Stomach (tissue), 9 donors: ENCODE data around the gene AIG1. TPM values are rescaled to one million over a fixed set of nuclear protein-coding genes. Genes with fewer than 3 reads are reported as not detected.

Experiments used
- DNase-seq, 2 donors: peaks; one replicate each; pipeline versions ENCODE4 v3.0.0 to v3.0.0-alpha.2; 2013 to 2019
- H3K27ac ChIP-seq, 5 donors: fragments of 200-600 bp in 4 of 5; sonication (generic) in 4 of 5; one replicate each; pipeline ENCODE4 v1.5.1; 2013 to 2019; ENCODE audit warnings: mild to moderate bottlenecking in 1 of 5, moderate library complexity in 1 of 5
- H3K27me3 ChIP-seq, 3 donors: fragments of 200-600 bp; sonication (generic); one replicate each; pipeline ENCODE4 v1.5.1; 2017 to 2019; ENCODE audit warnings: mixed run types in 1 of 3
- H3K36me3 ChIP-seq, 4 donors: fragments of 200-600 bp; sonication (generic); 1 replicate in 3 of 4; 2 replicates in 1 of 4; pipeline ENCODE4 v1.5.1; 2016 to 2019
- H3K4me1 ChIP-seq, 4 donors: fragments of 200-600 bp; sonication (generic); one replicate each; pipeline ENCODE4 v1.5.1; 2016 to 2019
- H3K4me3 ChIP-seq, 4 donors: fragments of 200-600 bp; sonication (generic) in 3 of 4; one replicate each; pipeline ENCODE4 v1.5.1; 2016 to 2019; ENCODE audit warnings: mild to moderate bottlenecking in 1 of 4
- H3K9me3 ChIP-seq, 4 donors: fragments of 200-600 bp; sonication (generic); one replicate each; pipeline ENCODE4 v1.5.1; 2016 to 2019
- CTCF ChIP-seq, 7 experiments: fragments of 450-650 bp in 4 of 7; fragments of 200-600 bp in 3 of 7; sonication (generic) in 3 of 7; IDR thresholded peaks; one replicate each; pipeline ENCODE4 v1.5.1; 2016 to 2019; ENCODE audit warnings: antibody characterized with exemption in 7 of 7, control low read depth in 2 of 7, mild to moderate bottlenecking in 1 of 7
- EP300 ChIP-seq: sonication (generic); formaldehyde crosslinking; IDR thresholded peaks from one replicate; pipeline ENCODE4 v1.6.1; 2017; ENCODE audit warnings: antibody characterized with exemption
- POLR2A ChIP-seq, 4 donors: fragments of 450-650 bp; IDR thresholded peaks; one replicate each; pipeline ENCODE4 v1.6.1; 2016; ENCODE audit warnings: antibody characterized with exemption in 4 of 4, control low read depth in 2 of 4, mild to moderate bottlenecking in 1 of 4, moderate library complexity in 1 of 4
- POLR2AphosphoS5 ChIP-seq, 3 donors: sonication (generic); formaldehyde crosslinking; IDR thresholded peaks; one replicate each; pipeline ENCODE4 v1.6.1; 2016; ENCODE audit warnings: antibody characterized with exemption in 3 of 3
- WGBS, 5 donors: extraction: QIAGEN DNeasy Blood & Tissue Kit in 3 of 5; methylation state at CpG; one replicate each; pipeline versions ENCODE4 v1.1.5 to v1.1.7; 2013 to 2018; 5-methylcytosine and 5-hydroxymethylcytosine counted together
- intact Hi-C: fragments of 100-400 bp; cut with DNase I; formaldehyde crosslinking; loops from one replicate; pipeline ENCODE4 v1.15.1; 2023; ENCODE audit warnings: low total_unique reads
- polyA plus RNA-seq, 3 donors: library from polyadenylated mRNA; stranded (reverse); fragments of 200-250 nt; gene quantifications; one replicate each; pipeline ENCODE4 v1.2.3, GENCODE V29; 2013
- total RNA-seq, 5 donors: library from RNA; depleted of rRNA; stranded (reverse); fragments of >200 nt; gene quantifications; one replicate each; pipeline versions ENCODE4 v1.1.0 to v1.2.3, GENCODE V29; 2014 to 2016
- donor health status: healthy with polysubstance abuse.
- donor health status: Bipolar disorder and iron deficiency.
- donor health status: healthy.

AIG1 gene
- total and polyA plus RNA-seq, 8 donors = 10.8 to 220 (median 29.7) TPM; not detected in 1

GRCh38 chr6:143115728-143116127 lies 55.0 kb downstream of the AIG1 start:
- no peak for TF ChIP-seq POLR2A (IDR thresholded peaks at IDR 0.05)
- no peak for TF ChIP-seq POLR2AphosphoS5 (IDR thresholded peaks at IDR 0.05)
- no peak for TF ChIP-seq CTCF (IDR thresholded peaks at IDR 0.05)
- no peak for TF ChIP-seq EP300
- Histone ChIP-seq H3K36me3 (no peaks in the 10 kb centered on the region), H3K9me3 (peaks cover 0 to 4% (median 3%) of the 10 kb centered on the region in 4 donors), H3K27ac (no peak overlapping the region), H3K4me1 (peaks cover 0 to 3% (median 2%) of the 10 kb centered on the region in 4 donors), H3K4me3 (no peak overlapping the region), H3K27me3 (no peaks in the 10 kb centered on the region)
- intact Hi-C loops = no loop called here
- WGBS, 5 donors = 64 to 73% (median 72%) methylated on average over 3 of the region's 3 CpGs
- DNase-seq = no peak

- intact Hi-C loops = no loop called here
- 75 to 96% (median 93%) methylated on average over 1 of the region's 1 CpG for WGBS, 5 donors
- H3K27me3 ChIP-seq = no peaks in the 10 kb centered on the region
- H3K4me3 ChIP-seq = no peak overlapping the region
- TF ChIP-seq EP300 (no peak), POLR2AphosphoS5 (IDR thresholded peaks at IDR 0.05) (no peak), POLR2A (IDR thresholded peaks at IDR 0.05) (no peak), CTCF (IDR thresholded peaks at IDR 0.05) (no peak)
- H3K4me1 ChIP-seq = peaks cover 0 to 3% (median 2%) of the 10 kb centered on the region in 4 donors
- no peak for DNase-seq
- H3K27ac ChIP-seq = no peak overlapping the region
- no peaks in the 10 kb centered on the region for H3K36me3 ChIP-seq
- H3K9me3 ChIP-seq = peaks cover 0 to 9% (median 6%) of the 10 kb centered on the region in 4 donors
Measured at GRCh38 chr6:143117108-143117507, 56.4 kb downstream of the AIG1 start.

GRCh38 chr6:143119260-143119659 lies 58.6 kb downstream of the AIG1 start:
- peaks cover 0 to 2% (median 0%) of the 10 kb centered on the region in 4 donors for H3K36me3 ChIP-seq
- TF ChIP-seq POLR2AphosphoS5 (IDR thresholded peaks at IDR 0.05) (no peak), EP300 (no peak), POLR2A (IDR thresholded peaks at IDR 0.05) (no peak), CTCF (IDR thresholded peaks at IDR 0.05) (no peak)
- no peak for DNase-seq
- peaks cover 0 to 3% (median 0%) of the 10 kb centered on the region in 4 donors for H3K4me1 ChIP-seq
- H3K27me3 ChIP-seq = no peaks in the 10 kb centered on the region
- 91 to 95% (median 93%) methylated on average over 2 of the region's 2 CpGs for WGBS, 5 donors
- no peak overlapping the region for H3K27ac ChIP-seq
- intact Hi-C loops = no loop called here
- H3K4me3 ChIP-seq = no peak overlapping the region
- peaks cover 0 to 9% (median 6%) of the 10 kb centered on the region in 4 donors for H3K9me3 ChIP-seq

GRCh38 chr6:143123081-143123480 lies 62.4 kb downstream of the AIG1 start:
- Histone ChIP-seq H3K27me3 (no peaks in the 10 kb centered on the region), H3K27ac (no peak overlapping the region)
- TF ChIP-seq CTCF (IDR thresholded peaks at IDR 0.05) = no peak
- no peak for TF ChIP-seq EP300
- TF ChIP-seq POLR2A (IDR thresholded peaks at IDR 0.05) = no peak
- no peak for TF ChIP-seq POLR2AphosphoS5 (IDR thresholded peaks at IDR 0.05)

More at GRCh38 chr6:143123081-143123480, 62.4 kb downstream of the AIG1 start:
- WGBS, 5 donors = 96 to 97% (median 96%) methylated on average over 1 of the region's 1 CpG
- no peak for DNase-seq
- intact Hi-C loops = no loop called here
- Histone ChIP-seq H3K36me3 (peaks cover 0 to 6% (median 0%) of the 10 kb centered on the region in 4 donors), H3K4me1 (no peaks in the 10 kb centered on the region), H3K4me3 (no peak overlapping the region), H3K9me3 (peaks cover 0 to 9% (median 6%) of the 10 kb centered on the region in 4 donors)
